ENCODE results near the gene WNT3A.
"Not testable (repeated sequence)": the region's sequence is repeated elsewhere in the genome, so short reads cannot be mapped to it uniquely, and the experiment has no call there.

Gene WNT3A

DNA sequence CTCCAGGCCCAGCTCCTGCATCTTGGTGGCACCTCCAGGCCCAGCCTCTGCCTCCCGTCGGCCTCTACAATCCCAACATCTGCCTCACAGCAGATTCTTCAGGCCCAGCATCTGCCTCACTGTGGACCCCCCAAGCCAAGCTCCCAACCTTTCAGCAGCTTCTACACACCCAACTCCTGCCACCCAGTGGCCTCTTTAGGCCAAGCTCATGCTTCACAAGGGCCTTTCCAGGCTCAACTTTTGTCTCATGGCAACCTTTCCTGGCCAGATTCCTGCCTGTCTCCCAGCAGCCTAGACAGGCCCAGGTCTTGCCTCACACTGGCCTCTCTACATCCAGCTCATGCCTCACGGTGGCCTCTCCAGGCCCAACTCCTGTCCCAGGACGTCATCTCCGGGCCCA lies 39.0 kb upstream of the WNT3A start:
- H3K4me3 ChIP-seq (replicated peaks; ENCODE audit: low read depth, low read length); H3K27me3 ChIP-seq (replicated peaks; ENCODE audit: control insufficient read depth, insufficient read depth, low read length); H3K36me3 ChIP-seq (ENCODE audit: control insufficient read depth, insufficient read depth, low read length); DNase-seq (ENCODE audit: extremely low read depth, insufficient read length): not testable (repeated sequence)
- TF ChIP-seq, protein P1, sequence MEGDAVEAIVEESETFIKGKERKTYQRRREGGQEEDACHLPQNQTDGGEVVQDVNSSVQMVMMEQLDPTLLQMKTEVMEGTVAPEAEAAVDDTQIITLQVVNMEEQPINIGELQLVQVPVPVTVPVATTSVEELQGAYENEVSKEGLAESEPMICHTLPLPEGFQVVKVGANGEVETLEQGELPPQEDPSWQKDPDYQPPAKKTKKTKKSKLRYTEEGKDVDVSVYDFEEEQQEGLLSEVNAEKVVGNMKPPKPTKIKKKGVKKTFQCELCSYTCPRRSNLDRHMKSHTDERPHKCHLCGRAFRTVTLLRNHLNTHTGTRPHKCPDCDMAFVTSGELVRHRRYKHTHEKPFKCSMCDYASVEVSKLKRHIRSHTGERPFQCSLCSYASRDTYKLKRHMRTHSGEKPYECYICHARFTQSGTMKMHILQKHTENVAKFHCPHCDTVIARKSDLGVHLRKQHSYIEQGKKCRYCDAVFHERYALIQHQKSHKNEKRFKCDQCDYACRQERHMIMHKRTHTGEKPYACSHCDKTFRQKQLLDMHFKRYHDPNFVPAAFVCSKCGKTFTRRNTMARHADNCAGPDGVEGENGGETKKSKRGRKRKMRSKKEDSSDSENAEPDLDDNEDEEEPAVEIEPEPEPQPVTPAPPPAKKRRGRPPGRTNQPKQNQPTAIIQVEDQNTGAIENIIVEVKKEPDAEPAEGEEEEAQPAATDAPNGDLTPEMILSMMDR (IDR thresholded peaks at IDR 0.05; ENCODE audit: insufficient read depth, low read length, poor library complexity, severe bottlenecking): peak; percentile 24

DNA sequence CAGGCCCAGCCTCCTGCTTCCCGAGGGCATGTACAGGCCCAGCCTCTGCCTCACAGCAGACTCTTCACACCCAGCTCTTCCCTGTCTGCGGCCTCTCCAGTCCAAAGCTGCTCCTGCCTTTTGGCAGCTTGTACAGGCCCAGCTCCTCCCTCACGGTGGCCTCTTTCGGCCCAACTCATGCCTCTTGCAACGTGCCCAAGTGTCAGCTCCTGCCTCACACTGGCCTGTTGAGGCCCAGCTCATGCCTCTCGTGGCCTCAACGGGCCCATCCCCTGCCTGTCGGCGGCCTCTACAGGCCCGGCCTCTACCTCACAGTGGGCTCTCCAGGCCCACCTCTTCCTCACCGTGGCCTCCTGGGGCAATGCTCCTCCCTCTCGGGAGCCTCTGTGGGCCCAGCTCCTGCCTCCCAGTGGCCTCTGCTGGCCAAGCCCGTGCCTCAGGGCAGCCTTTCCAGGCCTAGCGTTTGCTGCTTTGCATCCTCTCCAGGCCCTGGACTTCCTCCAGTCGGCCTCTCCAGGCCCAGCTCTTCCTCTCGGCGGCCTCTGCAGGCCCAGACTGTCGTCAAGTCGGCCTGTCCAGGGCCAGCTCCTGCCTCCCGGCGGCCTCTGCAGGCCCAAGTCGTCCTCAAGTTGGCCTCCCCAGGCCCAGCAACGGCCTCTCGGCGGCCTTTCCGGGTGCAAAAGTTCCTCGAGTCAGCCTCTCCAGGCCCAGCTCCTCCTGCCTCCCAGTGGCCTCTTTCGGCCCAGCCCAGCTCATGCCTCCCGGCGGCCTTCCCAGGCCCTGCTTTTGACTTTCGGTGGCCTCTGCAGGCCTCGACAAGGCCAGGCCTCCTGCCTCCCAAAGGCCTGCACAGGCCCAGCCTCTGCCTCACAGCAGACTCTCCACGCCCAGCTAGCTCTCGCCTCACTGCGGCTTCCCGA lies 36.5 kb upstream of the WNT3A start:
- H3K4me3 ChIP-seq (replicated peaks; ENCODE audit: low read depth, low read length); H3K27me3 ChIP-seq (replicated peaks; ENCODE audit: control insufficient read depth, insufficient read depth, low read length); H3K36me3 ChIP-seq (ENCODE audit: control insufficient read depth, insufficient read depth, low read length); DNase-seq (ENCODE audit: extremely low read depth, insufficient read length): not testable (repeated sequence)

DNA sequence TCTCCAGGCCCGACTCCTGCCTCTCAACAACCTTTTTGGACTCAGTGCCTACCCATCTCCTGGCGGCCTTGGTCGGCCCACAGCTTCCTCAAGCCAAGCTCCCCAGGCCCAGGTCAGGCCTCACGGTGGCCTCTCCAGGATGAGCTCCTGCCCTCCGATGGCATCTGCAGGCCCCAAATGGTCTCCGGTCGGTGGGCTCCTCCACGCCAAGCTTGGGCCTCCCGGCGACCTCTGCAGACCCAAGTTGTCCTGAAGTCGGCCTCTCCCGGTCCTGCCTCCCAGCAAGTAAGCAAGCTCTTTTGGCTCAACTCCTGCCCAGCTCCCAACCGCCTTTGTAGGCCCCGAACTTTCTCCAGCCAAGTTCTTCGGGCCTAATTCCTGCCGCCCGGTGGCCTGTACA lies 35.6 kb upstream of the WNT3A start:
- H3K4me3 ChIP-seq (replicated peaks; ENCODE audit: low read depth, low read length); DNase-seq (ENCODE audit: extremely low read depth, insufficient read length); H3K27me3 ChIP-seq (replicated peaks; ENCODE audit: control insufficient read depth, insufficient read depth, low read length); H3K36me3 ChIP-seq (ENCODE audit: control insufficient read depth, insufficient read depth, low read length): not testable (repeated sequence)

DNA sequence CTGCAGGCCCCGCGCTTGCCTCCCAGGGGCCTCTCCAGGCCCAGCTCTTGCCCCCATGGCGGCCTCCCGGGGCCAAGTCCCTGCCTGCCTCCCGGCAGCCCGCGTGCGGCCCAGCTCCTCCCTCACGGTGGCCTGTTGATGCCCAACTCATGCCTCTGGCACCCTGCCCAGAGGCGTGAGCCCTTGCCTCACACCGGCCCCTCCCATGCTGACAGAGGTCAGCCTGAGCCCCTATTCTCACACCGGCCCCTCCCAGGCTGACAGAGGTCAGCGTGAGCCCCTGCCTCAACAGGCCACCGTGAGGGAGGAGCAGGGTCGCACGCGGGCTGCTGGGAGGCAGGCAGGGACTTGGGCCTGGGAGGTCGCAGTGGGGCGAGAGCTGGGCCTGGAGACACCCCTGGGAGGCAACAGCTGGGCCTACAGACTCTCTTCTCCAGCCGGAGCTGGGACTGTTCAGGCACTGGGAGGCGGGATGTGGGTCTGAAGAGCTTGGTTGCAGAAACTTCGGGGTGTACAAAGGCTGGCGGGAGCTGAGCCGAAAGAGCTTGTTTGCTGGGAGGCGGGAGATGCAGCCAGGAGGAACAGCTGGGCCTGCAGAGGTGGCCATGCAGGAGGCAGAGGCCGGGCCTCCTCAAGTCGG lies 35.0 kb upstream of the WNT3A start:
- not testable (repeated sequence) for DNase-seq (ENCODE audit: extremely low read depth, insufficient read length); H3K4me3 ChIP-seq (replicated peaks; ENCODE audit: low read depth, low read length); H3K27me3 ChIP-seq (replicated peaks; ENCODE audit: control insufficient read depth, insufficient read depth, low read length); H3K36me3 ChIP-seq (ENCODE audit: control insufficient read depth, insufficient read depth, low read length)

DNA sequence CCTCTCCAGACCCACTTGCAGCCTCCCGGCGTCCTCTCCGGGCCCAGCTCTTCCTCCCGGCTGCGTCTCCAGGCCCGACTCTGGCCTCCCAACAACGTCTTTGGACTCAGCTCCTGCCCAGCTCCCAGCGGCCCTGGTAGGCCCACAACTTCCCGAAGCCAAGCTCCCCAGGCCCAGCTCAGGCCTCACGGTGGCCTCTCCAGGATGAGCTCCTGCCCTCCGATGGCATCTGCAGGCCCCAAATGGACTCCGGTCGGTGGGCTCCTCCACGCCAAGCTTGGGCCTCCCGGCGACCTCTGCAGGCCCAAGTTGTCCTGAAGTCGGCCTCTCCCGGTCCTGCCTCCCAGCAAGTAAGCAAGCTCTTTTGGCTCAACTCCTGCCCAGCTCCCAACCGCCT lies 34.5 kb upstream of the WNT3A start:
- not testable (repeated sequence) for H3K27me3 ChIP-seq (replicated peaks; ENCODE audit: control insufficient read depth, insufficient read depth, low read length); H3K36me3 ChIP-seq (ENCODE audit: control insufficient read depth, insufficient read depth, low read length); DNase-seq (ENCODE audit: extremely low read depth, insufficient read length); H3K4me3 ChIP-seq (replicated peaks; ENCODE audit: low read depth, low read length)

DNA sequence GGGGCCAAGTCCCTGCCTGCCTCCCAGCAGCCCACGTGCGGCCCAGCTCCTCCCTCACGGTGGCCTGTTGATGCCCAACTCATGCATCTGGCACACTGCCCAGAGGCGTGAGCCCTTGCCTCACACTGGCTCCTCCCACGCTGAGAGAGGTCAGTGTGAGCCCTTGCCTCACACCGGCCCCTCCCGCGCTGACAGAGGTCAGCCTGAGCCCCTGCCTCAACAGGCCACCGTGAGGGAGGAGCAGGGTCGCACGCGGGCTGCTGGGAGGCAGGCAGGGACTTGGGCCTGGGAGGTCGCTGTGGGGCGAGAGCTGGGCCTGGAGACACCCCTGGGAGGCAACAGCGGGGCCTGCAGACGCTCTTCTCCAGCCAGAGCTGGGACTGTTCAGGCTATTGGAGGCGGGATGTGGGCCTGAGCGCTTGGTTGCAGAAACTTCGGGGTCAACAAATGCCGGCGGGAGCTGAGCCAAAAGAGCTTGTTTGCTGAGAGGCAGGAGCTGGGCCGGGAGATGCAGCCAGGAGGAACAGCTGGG lies 33.9 kb upstream of the WNT3A start:
- H3K4me3 ChIP-seq (replicated peaks; ENCODE audit: low read depth, low read length); H3K36me3 ChIP-seq (ENCODE audit: control insufficient read depth, insufficient read depth, low read length); DNase-seq (ENCODE audit: extremely low read depth, insufficient read length): not testable (repeated sequence)

DNA sequence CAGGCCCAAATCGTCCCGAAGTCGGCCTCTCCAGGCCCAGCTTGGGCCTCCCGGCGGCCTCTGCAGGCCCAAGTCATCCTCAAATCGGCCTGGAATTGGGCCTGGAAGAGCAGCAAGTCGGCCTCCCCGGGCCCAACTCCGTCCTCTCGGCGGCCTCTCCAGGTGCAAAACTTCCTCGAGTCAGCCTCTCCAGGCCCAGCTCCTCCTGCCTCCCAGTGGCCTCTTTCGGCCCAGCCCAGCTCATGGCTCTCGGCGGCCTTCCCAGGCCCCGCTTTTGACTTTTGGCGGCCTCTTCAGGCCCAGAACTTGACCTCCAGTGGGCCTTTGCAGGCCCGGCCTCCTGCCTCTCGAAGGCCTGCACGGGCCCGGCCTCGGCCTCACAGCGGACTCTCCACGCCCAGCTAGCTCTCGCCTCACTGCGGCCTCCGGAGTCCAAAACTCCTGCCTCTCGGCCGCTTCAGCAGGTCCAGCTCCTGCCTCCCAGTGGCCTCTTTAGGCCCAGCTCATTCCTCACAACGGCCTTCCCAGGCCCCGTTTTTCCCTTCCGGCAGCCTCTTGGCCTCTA lies 33.0 kb upstream of the WNT3A start:
- H3K27me3 ChIP-seq (replicated peaks; ENCODE audit: control insufficient read depth, insufficient read depth, low read length); H3K4me3 ChIP-seq (replicated peaks; ENCODE audit: low read depth, low read length); H3K36me3 ChIP-seq (ENCODE audit: control insufficient read depth, insufficient read depth, low read length); DNase-seq (ENCODE audit: extremely low read depth, insufficient read length): not testable (repeated sequence)

More for the DNA sequence above, 33.9 kb upstream of the WNT3A start:
- H3K27me3 ChIP-seq (replicated peaks; ENCODE audit: control insufficient read depth, insufficient read depth, low read length): not testable (repeated sequence)

DNA sequence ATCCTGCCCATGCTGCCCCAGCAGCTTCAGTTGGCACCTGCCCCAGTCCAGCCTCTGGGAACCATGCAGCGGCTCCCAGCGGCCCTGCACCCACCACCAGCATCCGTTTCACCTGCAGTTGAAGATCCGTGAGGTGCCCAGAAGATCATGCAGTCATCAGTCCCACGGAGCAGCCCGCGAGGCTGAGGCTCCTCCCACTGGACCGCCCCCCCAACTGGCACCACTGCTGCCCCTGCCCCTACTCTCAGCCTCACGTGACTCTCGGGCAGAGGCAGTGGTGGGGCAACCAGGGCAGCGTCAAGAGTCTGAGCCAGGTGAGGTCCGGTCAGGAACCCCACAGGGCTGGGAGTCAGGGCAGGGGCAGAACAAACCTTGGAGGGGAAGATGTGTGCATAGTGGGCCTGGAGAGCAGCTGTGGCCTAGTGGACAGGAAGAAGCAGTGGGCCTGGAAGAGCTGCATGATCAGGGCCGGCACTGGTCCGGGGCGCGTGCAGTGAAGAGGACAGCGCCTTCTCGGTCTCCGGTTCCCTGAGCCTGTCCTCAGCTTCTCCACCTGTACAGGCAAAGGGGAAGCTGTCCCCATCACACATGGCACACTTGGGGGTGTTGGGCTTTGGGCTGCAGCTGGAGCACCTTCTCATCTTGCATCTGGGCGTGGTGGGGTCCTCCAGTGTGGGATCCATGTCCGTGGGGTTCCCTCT lies 31.1 kb upstream of the WNT3A start:
- not testable (repeated sequence) for H3K36me3 ChIP-seq (ENCODE audit: control insufficient read depth, insufficient read depth, low read length); H3K27me3 ChIP-seq (replicated peaks; ENCODE audit: control insufficient read depth, insufficient read depth, low read length); DNase-seq (ENCODE audit: extremely low read depth, insufficient read length); H3K4me3 ChIP-seq (replicated peaks; ENCODE audit: low read depth, low read length)

DNA sequence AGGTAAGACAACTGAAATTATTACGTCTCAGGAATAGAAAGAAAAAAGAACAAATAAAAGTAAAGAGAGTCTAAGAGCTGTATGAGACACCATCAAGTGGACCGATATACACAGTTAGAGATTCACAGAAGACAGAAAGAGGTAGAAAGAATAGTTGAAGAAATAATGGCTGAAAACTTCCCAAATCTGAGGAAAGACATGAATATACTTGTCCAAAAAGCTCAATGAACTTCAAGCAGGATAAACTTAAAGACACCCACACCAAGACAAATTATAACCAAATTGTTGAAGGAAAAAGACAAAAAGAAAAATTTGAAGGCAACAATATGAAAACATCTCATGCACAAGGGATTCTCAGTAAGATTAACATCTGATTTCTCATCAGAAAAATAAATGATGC lies 19.6 kb upstream of the WNT3A start:
- Histone ChIP-seq H3K4me3 (replicated peaks; ENCODE audit: low read depth, low read length) (no peak overlapping the region), H3K27me3 (replicated peaks; ENCODE audit: control insufficient read depth, insufficient read depth, low read length) (no peaks in the 10 kb centered on the region), H3K36me3 (ENCODE audit: control insufficient read depth, insufficient read depth, low read length) (no peaks in the 10 kb centered on the region)
- no peak for DNase-seq (ENCODE audit: extremely low read depth, insufficient read length)
- TF ChIP-seq, protein P1 (IDR thresholded peaks at IDR 0.05; ENCODE audit: insufficient read depth, low read length, poor library complexity, severe bottlenecking): no peak

All from GM06990 (cell line).